HCT116 (cell line): ENCODE results near the gene TM9SF1. TPM values are rescaled to one million over a fixed set of nuclear protein-coding genes. Genes with fewer than 3 reads are reported as not detected.

Experiments used
- ATAC-seq: fragments of 200-7000 bp; cut with Tn5 transposase; 2 replicates; pipeline ENCODE4 v1.9.1; 2020; ENCODE audit warnings: mild to moderate bottlenecking, moderate library complexity
- BruUV-seq: library from RNA; stranded (reverse); fragments of 400-500 nt; replicated peaks from 2 replicates; lab custom pipeline; 2021; lab: Mats Ljungman, UMichigan
- CTCF ChIA-PET: fragments of 300-600 bp; sonication (Branson Sonifier 250); formaldehyde crosslinking; loops from one replicate; lab custom pipeline; 2021; ENCODE audit warnings: antibody characterized with exemption; lab: Charles Lee
- POLR2A ChIA-PET: fragments of 300-600, 350-600 bp; sonication (Branson Sonifier 250); formaldehyde crosslinking; loops from one replicate; lab custom pipeline; 2021; ENCODE audit warnings: antibody characterized with exemption; lab: Charles Lee
- RAD21 ChIA-PET, 2 experiments: fragments of 300-600 bp; sonication (Branson Sonifier 250); formaldehyde crosslinking; loops; one replicate each; lab custom pipeline; 2023; ENCODE audit warnings: low total read pairs in 2 of 2; ENCODE audit not compliant: uncharacterized antibody in 2 of 2, unreplicated experiment in 2 of 2, low non-redundant PET in 1 of 2; lab: Charles Lee
- DNase-seq: peaks from one replicate; pipeline ENCODE4 v3.0.0-alpha.2; 2010; ENCODE audit warnings: low read depth, low spot score
- H2AFZ ChIP-seq: fragments of 200-600 bp; shearing (Covaris generic), sonication (generic); 2 replicates; pipeline ENCODE4 v1.6.1; 2017; ENCODE audit warnings: low read depth, mixed run types, mixed read lengths, antibody characterized with exemption, low read length; ENCODE audit not compliant: poor library complexity, severe bottlenecking
- H3K27ac ChIP-seq: 2 replicates; pipeline ENCODE4 v1.5.1; 2012; ENCODE audit warnings: low read depth, low read length
- H3K27me3 ChIP-seq: fragments of 200-600 bp; sonication (generic); 2 replicates; pipeline ENCODE4 v1.6.1; 2016; ENCODE audit warnings: mixed run types, low read length, mixed read lengths; ENCODE audit not compliant: insufficient read depth
- H3K36me3 ChIP-seq, 2 experiments: fragments of 200-500 bp in 1 of 2; fragments of 200-600 bp in 1 of 2; sonication (Bioruptor generic) in 1 of 2; sonication (generic) in 1 of 2; 2 replicates each; pipeline versions ENCODE4 v1.5.1 to v1.6.1; 2014 to 2016; ENCODE audit warnings: low read length in 2 of 2, inconsistent platforms in 1 of 2, mixed read lengths in 1 of 2, mixed run types in 1 of 2; ENCODE audit not compliant: insufficient read depth in 2 of 2, control insufficient read depth in 1 of 2
- H3K4me1 ChIP-seq, 2 experiments: fragments of 200-600 bp in 1 of 2; sonication (generic) in 1 of 2; 2 replicates each; pipeline versions ENCODE4 v1.5.1 to v1.6.1; 2012 to 2017; ENCODE audit warnings: low read length in 2 of 2, inconsistent platforms in 1 of 2, mild to moderate bottlenecking in 1 of 2, mixed read lengths in 1 of 2, mixed run types in 1 of 2, moderate library complexity in 1 of 2; ENCODE audit not compliant: insufficient read depth in 2 of 2, control insufficient read depth in 1 of 2
- H3K4me2 ChIP-seq: fragments of 200-600 bp; sonication (generic); 2 replicates; pipeline ENCODE4 v1.6.1; 2017; ENCODE audit warnings: mixed run types, low read length, mixed read lengths
- H3K4me3 ChIP-seq, 2 experiments: fragments of 200-600 bp in 1 of 2; sonication (generic) in 1 of 2; replicated peaks in 1 of 2; 2 replicates each; pipeline ENCODE4 v1.5.1; 2011 to 2016; ENCODE audit warnings: low read length in 2 of 2, control low read depth in 1 of 2, low read depth in 1 of 2, mild to moderate bottlenecking in 1 of 2, mixed read lengths in 1 of 2, mixed run types in 1 of 2
- H3K79me2 ChIP-seq: fragments of 200-600 bp; sonication (generic); 2 replicates; pipeline ENCODE4 v1.6.1; 2017; ENCODE audit warnings: mild to moderate bottlenecking, mixed run types, low read length, moderate library complexity, mixed read lengths; ENCODE audit not compliant: insufficient read depth
- H3K9ac ChIP-seq: fragments of 200-600 bp; sonication (generic); 2 replicates; pipeline ENCODE4 v1.6.1; 2016; ENCODE audit warnings: low read length, mixed read lengths
- H3K9me2 ChIP-seq: fragments of 200-600 bp; sonication (generic), shearing (Covaris generic); 2 replicates; pipeline ENCODE4 v1.6.1; 2017; ENCODE audit warnings: mixed run types, mild to moderate bottlenecking, moderate library complexity; ENCODE audit not compliant: insufficient read depth
- H3K9me3 ChIP-seq, 2 experiments: fragments of 200-500 bp in 1 of 2; fragments of 200-600 bp in 1 of 2; sonication (Bioruptor generic) in 1 of 2; sonication (generic) in 1 of 2; 2 replicates each; pipeline ENCODE4 v1.6.1; 2014 to 2017; ENCODE audit warnings: low read length in 2 of 2, mixed read lengths in 2 of 2, inconsistent platforms in 1 of 2, low read depth in 1 of 2, mild to moderate bottlenecking in 1 of 2, mixed run types in 1 of 2, moderate library complexity in 1 of 2; ENCODE audit not compliant: control insufficient read depth in 1 of 2, insufficient read depth in 1 of 2
- H4K20me1 ChIP-seq: fragments of 200-600 bp; sonication (generic), shearing (Covaris generic); 2 replicates; pipeline ENCODE4 v1.6.1; 2017; ENCODE audit warnings: mixed run types, mild to moderate bottlenecking, moderate library complexity; ENCODE audit not compliant: insufficient read depth
- CBX3 ChIP-seq: IDR thresholded peaks from 2 replicates; pipeline ENCODE4 v1.6.1; 2012; ENCODE audit warnings: low read depth
- CEBPB ChIP-seq: IDR thresholded peaks from 2 replicates; pipeline ENCODE4 v1.6.1; 2012; ENCODE audit warnings: low read depth
- EGR1 ChIP-seq: IDR thresholded peaks from 2 replicates; pipeline ENCODE4 v1.6.1; 2012; ENCODE audit warnings: low read depth
- EZH2 ChIP-seq: fragments of 200-600 bp; sonication (generic); IDR thresholded peaks from 2 replicates; pipeline ENCODE4 v1.6.1; 2017; ENCODE audit warnings: antibody characterized with exemption, mixed run types
- FOSL1 ChIP-seq: IDR thresholded peaks from 2 replicates; pipeline ENCODE4 v1.6.1; 2012; ENCODE audit warnings: low read depth
- JUND ChIP-seq: IDR thresholded peaks from 2 replicates; pipeline ENCODE4 v1.6.1; 2012
- POLR2A ChIP-seq: IDR thresholded peaks from 2 replicates; pipeline ENCODE4 v1.7.0; 2011; ENCODE audit warnings: borderline replicate concordance; ENCODE audit not compliant: insufficient read depth, insufficient read length; ENCODE audit errors: extremely low read depth
- POLR2AphosphoS5 ChIP-seq: IDR thresholded peaks from 2 replicates; pipeline ENCODE4 v1.6.1; 2011; ENCODE audit warnings: mild to moderate bottlenecking, low read depth, low read length, moderate library complexity
- SIN3A ChIP-seq: IDR thresholded peaks from 2 replicates; pipeline ENCODE4 v1.6.1; 2012; ENCODE audit warnings: low read depth
- SRF ChIP-seq: IDR thresholded peaks from 2 replicates; pipeline ENCODE4 v1.6.1; 2012; ENCODE audit warnings: low read depth
- TCF7L2 ChIP-seq: IDR thresholded peaks from 2 replicates; pipeline ENCODE4 v1.7.0; 2011; ENCODE audit warnings: borderline replicate concordance, inconsistent platforms; ENCODE audit not compliant: insufficient read depth, insufficient read length; ENCODE audit errors: extremely low read depth
- YY1 ChIP-seq: IDR thresholded peaks from 2 replicates; pipeline ENCODE4 v1.6.1; 2011; ENCODE audit warnings: low read length, low read depth, moderate library complexity, mild to moderate bottlenecking; ENCODE audit not compliant: insufficient replicate concordance; ENCODE audit errors: extremely low read depth
- ZFX ChIP-seq: fragments of 450-650 bp; IDR thresholded peaks from 2 replicates; pipeline ENCODE4 v1.6.1; 2017
- ZNF274 ChIP-seq: fragments of 200-500 bp; sonication (Bioruptor generic); IDR thresholded peaks from 2 replicates; pipeline ENCODE4 v1.6.1; 2014; ENCODE audit warnings: mild to moderate bottlenecking, low read depth, low read length, inconsistent platforms
- intact Hi-C: fragments of 100-400 bp; cut with micrococcal nuclease; formaldehyde crosslinking; loops from 2 replicates; pipeline ENCODE4 v1.10.0; 2022
- total RNA-seq: library from RNA; stranded (reverse); gene quantifications from one replicate; pipeline ENCODE4 v1.2.1, GENCODE V29; 2021; ENCODE audit not compliant: unreplicated experiment
- TF ChIP-seq, protein P1 (sequence below): IDR thresholded peaks from 2 replicates; pipeline ENCODE4 v1.6.1; 2012
- TF ChIP-seq, protein P2 (sequence below): IDR thresholded peaks from 2 replicates; pipeline ENCODE4 v1.6.1; 2012

The TM9SF1 gene
- total RNA-seq, 1 experiment from 2014 or later: 35.2 TPM

DNA sequence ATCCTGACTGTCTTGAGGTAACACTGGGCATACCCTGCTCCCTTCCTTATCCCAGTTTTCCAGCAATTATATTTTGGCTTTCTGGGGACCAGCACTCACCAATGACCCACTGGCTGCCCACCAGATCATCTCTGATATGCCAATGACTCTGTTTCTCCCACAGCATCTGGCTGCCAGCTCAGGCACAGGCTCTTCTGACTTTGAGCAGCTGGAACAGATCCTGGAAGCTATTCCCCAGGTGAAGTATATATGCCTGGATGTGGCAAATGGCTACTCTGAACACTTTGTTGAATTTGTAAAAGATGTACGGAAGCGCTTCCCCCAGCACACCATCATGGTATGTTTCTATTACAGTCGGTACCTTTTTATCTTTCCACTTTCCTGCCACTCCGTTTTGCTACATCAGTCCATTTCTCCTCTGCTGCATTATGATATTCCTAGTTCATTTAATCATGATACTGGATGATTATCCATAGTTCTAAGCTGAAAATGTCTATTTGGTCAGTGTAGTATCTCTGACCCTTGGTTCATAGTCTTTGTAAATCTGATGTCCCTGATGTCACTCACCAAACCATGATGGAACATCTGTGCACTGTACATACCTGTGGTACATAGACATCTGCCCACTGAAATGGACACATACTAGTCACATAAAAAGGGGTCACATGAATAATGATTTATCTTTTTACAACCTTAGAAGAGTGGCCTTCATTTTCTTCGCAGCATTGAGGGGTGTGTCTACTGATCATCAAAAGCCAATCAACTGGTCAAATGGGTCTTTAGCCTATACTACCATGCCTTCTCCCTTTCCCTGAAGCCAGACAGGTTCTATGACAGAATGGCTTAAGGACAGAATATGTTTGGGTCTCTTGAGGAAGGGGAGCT lies 40.8 kb upstream of the TM9SF1 start:
- CTCF ChIA-PET: interaction anchor here (1.0 kb wide), 1 partner anchor 127 kb away, joined by 3 read pairs; no protein-coding TSS in a partner anchor
- Histone ChIP-seq H3K4me3 (no peak overlapping the region), H3K9me2 (no peaks in the 10 kb centered on the region), H3K9me3 (no peaks in the 10 kb centered on the region), H3K27me3 (no peaks in the 10 kb centered on the region), H3K4me1 (peaks cover 9 to 28% of the 10 kb centered on the region in 2 experiments), H3K4me2 (no peak overlapping the region), H3K36me3 (peaks cover 45 to 58% of the 10 kb centered on the region in 2 experiments; a peak in 3 of 4 replicates), H3K9ac (no peak overlapping the region), H2AFZ (no peak overlapping the region), H4K20me1 (no peaks in the 10 kb centered on the region), H3K79me2 (peaks cover 55% of the 10 kb centered on the region), H3K27ac (no peak overlapping the region)
- POLR2A ChIA-PET: no interaction called here
- BruUV-seq: no TSS peak
- ATAC-seq: no peak
- RAD21 ChIA-PET: no interaction called here
- no peak for DNase-seq
- TF ChIP-seq SRF (no peak), POLR2A (no peak), SIN3A (no peak), YY1 (no peak), POLR2AphosphoS5 (no peak), TCF7L2 (no peak), CBX3 (no peak), EZH2 (no peak), ZFX (no peak), FOSL1 (no peak), EGR1 (no peak), ZNF274 (no peak), CEBPB (no peak), JUND (no peak)
- TF ChIP-seq, protein P1, sequence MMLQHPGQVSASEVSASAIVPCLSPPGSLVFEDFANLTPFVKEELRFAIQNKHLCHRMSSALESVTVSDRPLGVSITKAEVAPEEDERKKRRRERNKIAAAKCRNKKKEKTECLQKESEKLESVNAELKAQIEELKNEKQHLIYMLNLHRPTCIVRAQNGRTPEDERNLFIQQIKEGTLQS: no peak
- TF ChIP-seq, protein P2, sequence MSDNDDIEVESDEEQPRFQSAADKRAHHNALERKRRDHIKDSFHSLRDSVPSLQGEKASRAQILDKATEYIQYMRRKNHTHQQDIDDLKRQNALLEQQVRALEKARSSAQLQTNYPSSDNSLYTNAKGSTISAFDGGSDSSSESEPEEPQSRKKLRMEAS: no peak
- intact Hi-C loops: no loop called here
